RWPE1 (cell line): Measurements from ENCODE around the gene PPTC7.
A peak's percentile ranks its signal among the peaks of the same experiment; 100 is the strongest.

Source experiments
- CTCF ChIA-PET: fragments of 350-600 bp; sonication (Branson Sonifier 250); formaldehyde crosslinking; extraction: SDS; loops from one replicate; lab custom pipeline; 2021; lab: Yijun Ruan, JAX
- POLR2A ChIA-PET: fragments of 400-600 bp; formaldehyde crosslinking; extraction: SDS; loops from one replicate; lab custom pipeline; 2020; ENCODE audit warnings: antibody characterized with exemption; ENCODE audit not compliant: low non-redundant PET; lab: Yijun Ruan, JAX
- DNase-seq: peaks from one replicate; pipeline ENCODE4 v3.0.0; 2012; ENCODE audit warnings: low spot score
- H3K27ac ChIP-seq: fragments of 450-650 bp; 2 replicates; pipeline ENCODE4 v1.5.1; 2017
- CTCF ChIP-seq: fragments of 450-650 bp; conservative IDR thresholded peaks from 2 replicates; pipeline ENCODE4 v1.5.1; 2017; ENCODE audit warnings: low read depth, mild to moderate bottlenecking

PPTC7 gene

GRCh38 chr12:110514363-110514762 lies 68.8 kb downstream of the PPTC7 start:
- CTCF ChIA-PET: no interaction called here
- no peak overlapping the region for H3K27ac ChIP-seq
- POLR2A ChIA-PET: no interaction called here
- DNase-seq: no peak
- no peak for TF ChIP-seq CTCF

GRCh38 chr12:110513842-110514241 lies 69.3 kb downstream of the PPTC7 start:
- no peak for DNase-seq
- ChIA-PET CTCF (interaction anchor here (0.6 to 1.5 kb wide), 5 partner anchors 15 to 89 kb away, joined by 3 to 8 read pairs (median 6); no protein-coding TSS in a partner anchor), POLR2A (no interaction called here)
- no peak overlapping the region for H3K27ac ChIP-seq
- TF ChIP-seq CTCF: no peak

GRCh38 chr12:110508071-110508586 lies 75.0 kb downstream of the PPTC7 start:
- POLR2A ChIA-PET: interaction anchor here (0.6 kb wide), 1 partner anchor 93 kb away, joined by 3 read pairs; no protein-coding TSS in a partner anchor
- no peak for TF ChIP-seq CTCF
- CTCF ChIA-PET: interaction anchor here (0.6 to 3.0 kb wide), 2 partner anchors 67 to 94 kb away, joined by 4 to 29 read pairs; no protein-coding TSS in a partner anchor
- DNase-seq: no peak
- no peak overlapping the region for H3K27ac ChIP-seq

- H3K27ac ChIP-seq: no peak overlapping the region
- ChIA-PET CTCF (no interaction called here), POLR2A (no interaction called here)
- no peak for DNase-seq
- TF ChIP-seq CTCF: no peak
These were observed 77.8 kb downstream of the PPTC7 start for GRCh38 chr12:110505332-110505731.

GRCh38 chr12:110503432-110503831 lies 79.7 kb downstream of the PPTC7 start:
- no peak for TF ChIP-seq CTCF
- ChIA-PET CTCF (interaction anchor here (0.6 kb wide), 1 partner anchor 180 kb away, joined by 3 read pairs; no protein-coding TSS in a partner anchor), POLR2A (no interaction called here)
- DNase-seq: no peak
- no peak overlapping the region for H3K27ac ChIP-seq

GRCh38 chr12:110501752-110502738 lies 81.1 kb downstream of the PPTC7 start, which contains the start of the genes RAD9B and VPS29:
Gene RAD9B (plus strand): TSS chr12:110502331. CDS start chr12:110502338, 7 bp downstream.
Gene VPS29 (minus strand): TSS chr12:110502111. CDS start chr12:110502051, 60 bp downstream.
- DNase-seq: peak; percentile 95
- POLR2A ChIA-PET: interaction anchor here (1.0 to 1.2 kb wide), 2 partner anchors 16 to 34 kb away, joined by 3 to 6 read pairs; partner anchors contain the start of genes FAM216A and GPN3
- TF ChIP-seq CTCF: no peak
- peak within 1 kb of the TSS; percentile 98 for H3K27ac ChIP-seq
- CTCF ChIA-PET: interaction anchor here (0.6 kb wide), 1 partner anchor 33 kb away, joined by 3 read pairs; the partner anchor contains the start of gene FAM216A
